HEK293T (cell line): ENCODE results near the gene CBFA2T3.

ENCODE experiments used
- ARNT ChIP-seq: fragments of 450-650 bp; IDR thresholded peaks from 2 replicates; pipeline ENCODE4 v1.6.1; 2017; ENCODE audit warnings: mild to moderate bottlenecking
- BHLHE40 ChIP-seq: fragments of 450-650 bp; IDR thresholded peaks from 2 replicates; pipeline ENCODE4 v1.6.1; 2016; ENCODE audit warnings: mild to moderate bottlenecking, moderate library complexity, borderline replicate concordance
- CTBP1 ChIP-seq: fragments of 450-650 bp; IDR thresholded peaks from 2 replicates; pipeline ENCODE4 v1.6.1; 2016; ENCODE audit warnings: borderline replicate concordance
- FOXA1 ChIP-seq: fragments of 450-650 bp; IDR thresholded peaks from 2 replicates; pipeline ENCODE4 v1.6.1; 2016; ENCODE audit warnings: mild to moderate bottlenecking
- FOXK2 ChIP-seq: fragments of 450-650 bp; IDR thresholded peaks from 2 replicates; pipeline ENCODE4 v1.6.1; 2016; ENCODE audit warnings: mild to moderate bottlenecking
- FOXM1 ChIP-seq: fragments of 450-650 bp; IDR thresholded peaks from 2 replicates; pipeline ENCODE4 v1.6.1; 2017; ENCODE audit warnings: mild to moderate bottlenecking, borderline replicate concordance
- HDGF ChIP-seq: fragments of 450-650 bp; IDR thresholded peaks from 2 replicates; pipeline ENCODE4 v1.6.1; 2017; ENCODE audit warnings: antibody characterized with exemption, borderline replicate concordance
- L3MBTL2 ChIP-seq: fragments of 450-650 bp; conservative IDR thresholded peaks from 2 replicates; pipeline ENCODE4 v1.6.1; 2016; ENCODE audit warnings: mild to moderate bottlenecking
- LEF1 ChIP-seq: fragments of 450-650 bp; IDR thresholded peaks from 2 replicates; pipeline ENCODE4 v1.6.1; 2017; ENCODE audit warnings: mild to moderate bottlenecking, borderline replicate concordance
- NFRKB ChIP-seq: fragments of 450-650 bp; IDR thresholded peaks from 2 replicates; pipeline ENCODE4 v1.6.1; 2016; ENCODE audit warnings: mild to moderate bottlenecking, moderate library complexity
- SP1 ChIP-seq: fragments of 450-650 bp; IDR thresholded peaks from 2 replicates; pipeline ENCODE4 v1.6.1; 2017
- SUZ12 ChIP-seq: fragments of 450-650 bp; IDR thresholded peaks from 2 replicates; pipeline ENCODE4 v1.6.1; 2016; ENCODE audit warnings: mild to moderate bottlenecking
- TARDBP ChIP-seq: fragments of 450-650 bp; IDR thresholded peaks from 2 replicates; pipeline ENCODE4 v1.6.1; 2016
- ZNF384 ChIP-seq: fragments of 450-650 bp; IDR thresholded peaks from 2 replicates; pipeline ENCODE4 v1.6.1; 2016

- TF ChIP-seq FOXA1 (no peak), CTBP1 (no peak), SP1 (no peak), BHLHE40 (no peak), L3MBTL2 (no peak), TARDBP (no peak), LEF1 (no peak), SUZ12 (no peak), FOXM1 (no peak), NFRKB (no peak), FOXK2 (no peak), ZNF384 (no peak), HDGF (no peak), ARNT (no peak)
Observed at GRCh38 chr16:88876942-88877526, 100.0 kb downstream of the CBFA2T3 start.
